OCI-M2 (cell line): ENCODE data around the gene ATN1.
A peak's percentile ranks its signal among the peaks of the same experiment; 100 is the strongest.
"Not testable (repeated sequence)": the region's sequence is repeated elsewhere in the genome, so short reads cannot be mapped to it uniquely, and the experiment has no call there.

ENCODE experiments used
- DNase-seq: peaks from one replicate; lab custom pipeline; 2025; ENCODE audit not compliant: unreplicated experiment; lab: John Stamatoyannopoulos, UW

Gene ATN1

DNA sequence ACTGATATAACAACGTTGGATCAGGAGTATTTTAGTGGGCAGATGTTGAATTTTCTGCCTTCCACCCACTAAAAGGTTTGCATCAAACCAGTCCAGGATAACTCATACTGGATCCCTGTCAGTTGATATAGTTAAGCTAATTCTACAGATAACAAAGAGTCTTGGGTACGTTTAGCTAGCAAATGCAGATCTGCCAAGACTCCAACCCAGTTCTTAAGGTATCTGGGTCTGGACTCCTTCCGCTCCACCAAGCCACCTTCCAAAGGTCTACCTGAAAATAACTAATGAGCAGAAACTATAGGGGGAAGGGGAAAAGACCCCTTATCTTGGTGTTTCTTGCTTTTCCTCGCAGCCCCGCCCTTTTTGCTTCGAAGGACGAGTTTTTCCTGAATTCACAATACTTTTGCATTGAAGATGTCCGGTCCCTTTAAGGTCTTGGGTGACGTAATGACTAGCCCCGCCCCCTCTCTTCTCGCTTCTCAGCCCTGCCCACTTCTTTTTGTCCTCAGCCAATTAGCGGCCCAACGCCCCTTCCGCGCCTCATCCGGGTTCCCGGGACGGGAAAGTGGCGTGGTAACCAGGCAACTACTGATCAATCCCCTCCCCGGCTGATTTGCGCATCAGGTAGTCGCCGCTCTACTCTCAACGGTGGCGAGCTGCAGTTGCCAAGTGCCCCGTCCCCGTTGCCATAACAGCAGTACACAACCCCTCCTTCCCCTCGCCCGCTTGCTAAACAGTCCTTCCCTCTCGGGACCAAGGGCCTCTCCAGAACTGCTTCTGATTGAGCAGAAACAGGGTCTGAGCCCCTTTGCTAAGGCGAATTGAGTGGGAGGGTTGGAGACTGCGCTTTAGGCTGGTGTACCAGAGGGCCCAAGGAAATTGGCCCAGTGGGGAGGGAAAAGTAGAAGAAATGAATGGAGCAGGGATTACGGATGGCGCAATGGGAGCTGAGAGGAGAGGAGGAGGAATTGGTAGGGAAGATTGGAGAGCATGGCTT, 23.2 kb upstream of the ATN1 start, which contains the start of gene LRRC23:
LRRC23 (plus strand) TSS at position 543 of the 997 bp plus-strand sequence. CDS start 812 bp downstream, outside the sequence.
- peak; percentile 90 for DNase-seq

DNA sequence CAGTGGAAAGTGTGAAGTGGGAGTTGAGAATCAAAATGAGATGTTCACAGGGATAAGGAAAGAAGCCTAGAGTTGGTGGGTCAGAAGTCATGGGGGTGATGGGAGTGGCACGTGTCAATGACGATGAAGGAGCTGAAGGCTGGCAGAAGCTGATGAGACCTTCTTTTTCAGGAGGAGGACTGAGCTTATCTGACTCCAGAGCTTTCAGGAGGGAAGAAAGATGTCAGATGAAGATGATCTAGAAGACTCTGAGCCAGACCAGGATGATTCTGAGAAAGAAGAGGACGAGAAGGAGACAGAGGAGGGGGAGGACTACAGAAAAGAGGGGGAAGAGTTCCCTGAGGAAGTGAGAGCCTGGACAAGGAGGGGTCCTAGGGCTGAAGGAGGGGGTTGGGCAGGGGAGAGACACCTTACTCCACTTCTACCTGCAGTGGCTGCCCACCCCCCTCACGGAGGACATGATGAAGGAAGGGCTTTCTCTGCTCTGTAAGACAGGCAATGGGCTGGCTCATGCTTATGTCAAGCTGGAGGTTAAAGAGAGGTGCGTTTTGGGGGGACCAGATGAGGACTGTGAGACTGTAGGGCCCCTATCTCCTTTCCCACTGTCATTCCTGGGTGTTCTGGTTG, 22.2 kb upstream of the ATN1 start:
- no peak for DNase-seq

GRCh38 chr12:6908141-6908540, 19.6 kb upstream of the ATN1 start:
- not testable (repeated sequence) for DNase-seq

GRCh38 chr12:6909421-6910145, 18.2 kb upstream of the ATN1 start:
- DNase-seq: no peak

DNA sequence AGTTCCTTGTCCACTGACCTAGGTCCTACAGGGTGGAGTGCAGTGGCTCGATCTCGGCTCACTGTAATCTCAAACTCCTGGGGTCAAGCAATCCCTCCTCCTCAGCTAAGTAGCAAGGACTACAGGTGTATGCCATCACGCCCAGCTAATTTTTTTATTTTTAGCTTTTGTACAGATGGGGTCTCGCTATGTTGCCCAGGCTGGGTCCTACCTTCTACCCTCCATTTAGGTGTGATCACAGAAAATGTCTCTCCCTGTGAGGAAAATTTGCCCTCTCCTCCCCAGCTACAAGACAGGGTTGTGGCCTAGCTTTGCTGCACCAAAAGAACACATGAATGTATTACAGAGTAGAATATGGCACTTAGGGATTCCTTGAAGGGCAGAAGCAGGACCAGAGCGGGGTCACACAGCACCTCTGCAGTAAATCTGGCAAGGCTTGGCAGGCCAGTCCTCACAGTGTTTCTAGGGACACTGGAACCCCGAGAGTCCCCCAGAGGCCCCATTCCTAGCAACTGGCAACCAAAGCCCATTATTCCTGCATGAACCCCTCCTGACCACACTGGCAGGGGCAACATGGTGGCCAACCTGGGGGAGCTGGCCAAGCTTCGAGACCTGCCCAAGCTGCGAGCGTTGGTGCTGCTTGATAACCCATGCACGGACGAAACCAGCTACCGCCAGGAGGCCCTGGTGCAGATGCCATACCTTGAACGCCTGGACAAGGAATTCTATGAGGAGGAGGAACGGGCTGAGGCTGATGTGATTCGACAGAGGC, 15.4 kb upstream of the ATN1 start:
- no peak for DNase-seq

GRCh38 chr12:6914246-6914946, 13.4 kb upstream of the ATN1 start, which contains the start of gene ENO2:
ENO2 (plus strand) TSS chr12:6914580; CDS start chr12:6915833, 1,253 bp downstream.
- DNase-seq: no peak

DNA sequence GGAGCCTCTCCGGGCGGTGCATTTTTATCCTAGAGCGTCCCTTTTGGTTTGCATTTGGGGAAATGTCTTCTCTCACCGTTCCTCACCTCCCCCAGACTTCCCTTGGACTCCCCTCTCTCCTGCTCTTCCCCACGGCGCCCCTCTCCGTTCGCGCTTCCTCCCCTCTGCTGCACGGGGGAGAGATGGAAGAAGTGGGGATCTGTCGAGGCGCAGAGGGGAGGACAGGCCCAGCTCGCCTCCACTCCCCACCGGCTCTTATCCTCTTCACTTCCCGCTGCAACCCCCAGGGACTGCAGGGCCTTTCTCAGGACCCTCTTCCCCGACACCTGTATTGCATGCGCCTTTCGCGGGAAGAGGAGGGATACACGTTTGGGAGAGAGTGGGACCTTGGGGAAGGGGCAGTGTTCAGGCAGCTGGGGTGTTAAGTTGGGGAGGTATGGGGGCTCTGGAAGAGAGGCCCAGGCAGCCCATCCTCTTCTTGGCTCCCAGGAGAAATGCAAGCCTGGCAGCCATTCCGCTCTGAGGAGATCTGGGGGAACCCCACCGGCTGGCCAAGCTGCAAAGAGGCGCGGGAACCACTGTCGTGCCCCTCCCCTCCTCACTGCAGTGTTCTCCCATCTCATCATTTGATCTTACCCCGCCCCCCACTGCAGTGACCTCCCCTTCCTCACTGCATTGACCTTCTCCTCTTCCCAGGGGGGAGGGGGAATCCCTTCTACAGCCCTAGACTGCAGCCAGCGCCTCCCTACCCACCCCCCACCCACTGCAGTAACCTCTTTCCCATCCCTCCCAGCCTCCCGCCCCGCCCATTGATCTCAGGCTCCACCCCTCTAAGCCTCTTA, 12.6 kb upstream of the ATN1 start:
- no peak for DNase-seq

- no peak for DNase-seq
Measured at GRCh38 chr12:6915789-6916285, 11.9 kb upstream of the ATN1 start.

- DNase-seq: no peak
Measured at GRCh38 chr12:6916426-6917200, 11.1 kb upstream of the ATN1 start.

GRCh38 chr12:6917491-6918231, 10.1 kb upstream of the ATN1 start:
- DNase-seq: no peak

GRCh38 chr12:6919588-6919987, 8.2 kb upstream of the ATN1 start:
- DNase-seq: no peak

DNA sequence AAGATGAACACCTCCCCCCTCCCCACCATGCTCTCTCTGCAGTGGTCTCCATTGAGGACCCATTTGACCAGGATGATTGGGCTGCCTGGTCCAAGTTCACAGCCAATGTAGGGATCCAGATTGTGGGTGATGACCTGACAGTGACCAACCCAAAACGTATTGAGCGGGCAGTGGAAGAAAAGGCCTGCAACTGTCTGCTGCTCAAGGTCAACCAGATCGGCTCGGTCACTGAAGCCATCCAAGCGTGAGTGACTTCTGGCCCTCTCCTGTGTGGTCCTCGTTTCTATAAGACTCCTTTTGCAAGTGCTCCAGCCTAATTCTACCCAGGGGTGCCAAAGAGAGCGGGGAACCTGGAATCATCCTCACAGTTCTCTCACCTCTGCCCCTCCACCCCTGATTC, 6.2 kb upstream of the ATN1 start:
- DNase-seq: no peak

- no peak for DNase-seq
Measured at GRCh38 chr12:6921996-6922946, 5.5 kb upstream of the ATN1 start.

- DNase-seq: no peak
Measured at GRCh38 chr12:6923003-6923732, 4.6 kb upstream of the ATN1 start.

- no peak for DNase-seq
Measured at GRCh38 chr12:6923851-6924250, 3.9 kb upstream of the ATN1 start.

DNA sequence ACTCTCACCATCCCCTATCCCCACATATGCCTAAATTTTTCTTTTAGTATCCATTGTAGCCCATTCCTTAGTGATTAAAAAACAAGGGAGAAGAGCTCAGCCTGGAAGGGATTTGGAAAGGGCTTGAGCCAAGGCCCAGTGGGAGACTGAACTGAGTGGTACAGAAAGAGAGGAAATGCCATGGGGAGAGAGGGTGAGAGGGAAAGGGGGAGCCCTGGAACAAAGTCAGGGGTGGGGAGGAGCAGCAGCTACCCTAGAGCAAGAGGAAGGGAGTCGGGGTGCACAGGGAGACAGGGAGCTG, 2.6 kb upstream of the ATN1 start:
- no peak for DNase-seq
